LNCaP clone FGC (cell line): ENCODE results near the gene TSHR.

Source experiments
- DNase-seq: peaks from one replicate; pipeline ENCODE4 v3.0.0-alpha.2; 2011; ENCODE audit warnings: low read depth
- H3K4me3 ChIP-seq: 2 replicates; pipeline ENCODE4 v1.5.1; 2011; ENCODE audit warnings: mild to moderate bottlenecking, low read depth, low read length, control low read depth
- CTCF ChIP-seq: IDR thresholded peaks from 2 replicates; pipeline ENCODE4 v1.5.1; 2012; ENCODE audit warnings: mild to moderate bottlenecking; ENCODE audit not compliant: control insufficient read depth, insufficient read depth; ENCODE audit errors: extremely low read depth

The TSHR gene

GRCh38 chr14:81091660-81092059 lies 136.2 kb downstream of the TSHR start:
- H3K4me3 ChIP-seq = no peak overlapping the region
- no peak for TF ChIP-seq CTCF
- no peak for DNase-seq

- TF ChIP-seq CTCF = no peak
- no peak for DNase-seq
These were observed 138.2 kb downstream of the TSHR start for GRCh38 chr14:81093651-81094050.

DNA sequence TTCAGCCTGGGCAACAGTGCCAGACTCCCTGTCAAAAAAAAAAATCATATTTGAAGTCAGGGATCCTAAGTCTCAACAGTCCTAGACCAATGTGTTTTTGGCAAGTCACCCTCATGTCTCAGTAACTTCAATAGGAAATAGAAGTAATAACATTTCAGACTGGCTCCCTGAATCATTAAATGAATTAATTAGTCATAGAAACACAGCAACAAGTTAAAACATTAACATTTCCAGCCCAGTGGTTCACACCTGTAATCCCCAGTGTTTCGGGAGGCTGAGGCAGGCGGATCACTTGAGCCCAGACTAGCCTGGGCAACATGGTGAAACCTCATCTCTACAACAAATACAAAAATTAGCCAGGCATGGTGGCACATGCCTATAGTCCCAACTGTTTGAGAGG lies 140.1 kb downstream of the TSHR start:
- H3K4me3 ChIP-seq = no peak overlapping the region
- TF ChIP-seq CTCF = no peak
- DNase-seq = no peak

More at GRCh38 chr14:81093651-81094050, 138.2 kb downstream of the TSHR start:
- H3K4me3 ChIP-seq = no peak overlapping the region

- no peak for TF ChIP-seq CTCF
- DNase-seq = no peak
- H3K4me3 ChIP-seq = no peak overlapping the region
These were observed 141.2 kb downstream of the TSHR start for GRCh38 chr14:81096656-81097055.

DNA sequence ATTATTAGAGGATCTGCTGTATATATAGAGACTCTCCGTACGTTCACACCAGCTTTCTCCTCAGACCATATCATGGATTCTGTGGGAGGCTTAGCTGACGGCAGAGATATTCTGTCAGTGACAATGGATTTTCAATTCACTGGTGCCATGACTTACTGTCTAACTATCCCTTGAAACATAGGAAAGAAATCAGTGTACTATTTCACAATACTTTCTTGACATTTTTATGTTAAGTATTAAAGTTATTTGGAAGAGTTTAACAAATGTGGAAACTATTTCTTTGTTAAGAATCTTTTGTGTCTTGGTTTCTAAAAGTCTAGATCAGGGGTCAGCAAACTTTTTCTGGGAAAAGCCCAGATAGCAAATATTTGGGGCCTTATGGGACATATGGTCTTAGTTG lies 146.8 kb downstream of the TSHR start:
- no peak for DNase-seq
- TF ChIP-seq CTCF = no peak
- no peak overlapping the region for H3K4me3 ChIP-seq

- H3K4me3 ChIP-seq = no peak overlapping the region
- DNase-seq = no peak
- no peak for TF ChIP-seq CTCF
These were observed 148.0 kb downstream of the TSHR start for GRCh38 chr14:81103443-81103842.

DNA sequence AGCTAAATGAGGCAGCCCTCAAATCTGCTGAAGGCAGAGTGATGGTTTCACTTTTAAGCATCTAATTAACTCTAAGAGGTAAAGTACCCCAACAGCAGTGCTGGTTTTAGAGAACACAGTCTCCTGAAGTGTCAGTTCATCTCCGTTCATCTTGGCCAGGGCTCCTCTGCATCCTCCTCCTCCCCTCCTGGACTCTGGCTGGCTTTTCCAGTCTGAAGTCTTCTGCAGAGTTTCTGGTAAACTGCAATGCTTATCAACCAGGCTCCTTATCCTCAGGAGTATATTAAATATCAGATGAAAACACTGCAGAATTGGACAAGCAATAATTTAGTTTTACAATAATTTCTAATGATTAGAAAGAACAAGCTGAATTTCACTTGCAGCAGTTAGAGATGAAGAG lies 150.0 kb downstream of the TSHR start:
- no peak for TF ChIP-seq CTCF
- DNase-seq = no peak
- no peak overlapping the region for H3K4me3 ChIP-seq
